ENCODE results near the gene PRKX. TPM values are rescaled to one million over a fixed set of nuclear protein-coding genes. Genes with fewer than 3 reads are reported as not detected.

Gene PRKX
- total and polyA plus RNA-seq, 2 of the 4 experiments (the other 2 are of a cell fraction) = 7.2 to 14.9 TPM

DNA sequence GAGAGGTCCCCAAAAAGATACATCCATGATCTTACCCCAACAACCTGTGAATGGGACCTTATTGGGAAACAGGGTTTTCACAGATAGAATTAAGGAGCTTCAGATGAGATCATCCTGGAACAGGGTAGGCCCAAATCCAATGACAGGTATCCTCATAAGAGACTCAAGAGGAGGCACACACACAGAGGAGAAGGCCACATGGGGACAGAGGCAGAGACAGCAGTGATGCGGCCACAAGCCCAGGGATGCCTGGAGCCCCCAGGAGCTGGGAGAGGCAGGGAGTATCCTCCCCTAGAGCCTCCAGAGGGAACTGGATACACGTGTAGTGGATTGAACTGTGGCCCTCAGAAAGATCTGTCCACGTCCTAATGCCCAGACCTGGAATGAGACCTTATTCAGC lies 82.3 kb downstream of the PRKX start:
- Histone ChIP-seq H3K14ac (replicated peaks; ENCODE audit: low read depth, low read length) (no peak overlapping the region), H3K56ac (ENCODE audit: extremely low read depth, insufficient read depth, low read length) (no peak overlapping the region), H3K4me2 (ENCODE audit: low read depth, low read length) (no peak overlapping the region), H4K91ac (ENCODE audit: insufficient read depth, low read depth, low read length) (no peak overlapping the region), H2BK5ac (ENCODE audit: low read depth, low read length, poor library complexity, severe bottlenecking) (no peak overlapping the region), H4K5ac (ENCODE audit: low read depth, low read length) (no peak overlapping the region), H3K4me3 (ENCODE audit: insufficient read depth, low read depth, low read length) (no peak overlapping the region), H4K8ac (ENCODE audit: low read depth in 2 of 2, low read length in 2 of 2) (no peak overlapping the region), H3K23ac (ENCODE audit: low read depth, low read length) (no peak overlapping the region), H2AK5ac (ENCODE audit: low read depth, low read length) (no peak overlapping the region), H2BK15ac (ENCODE audit: low read depth, low read length) (no peak overlapping the region), H3K79me1 (ENCODE audit: low read depth in 1 of 2, low read length in 2 of 2) (no peaks in the 10 kb centered on the region), H4K20me1 (ENCODE audit: insufficient read depth, low read length) (no peaks in the 10 kb centered on the region), H3K36me3 (ENCODE audit: control insufficient read depth, insufficient read depth, low read length) (peaks cover 8% of the 10 kb centered on the region; the same call in 1 of the 2 replicates), H3K9me1 (ENCODE audit: insufficient read depth, low read length) (no peaks in the 10 kb centered on the region), H3K27ac (ENCODE audit: insufficient read depth, low read length) (no peak overlapping the region), H2BK120ac (ENCODE audit: low read depth, low read length) (no peak overlapping the region), H2BK20ac (ENCODE audit: low read depth, low read length) (no peak overlapping the region), H3K4me1 (ENCODE audit: control insufficient read depth, insufficient read depth, low read length) (no peaks in the 10 kb centered on the region), H3K4ac (ENCODE audit: low read depth, low read length) (no peak overlapping the region), H3K9ac (ENCODE audit: low read depth, low read length) (no peak overlapping the region), H2AFZ (replicated peaks; ENCODE audit: low read length, poor library complexity) (no peak overlapping the region), H2AK9ac (replicated peaks; ENCODE audit: low read depth, low read length, poor library complexity) (no peak overlapping the region), H3K18ac (ENCODE audit: low read depth, low read length) (no peak overlapping the region), H3K27me3 (ENCODE audit: control insufficient read depth, insufficient read depth, low read length) (no peaks in the 10 kb centered on the region), H3K9me3 (ENCODE audit: control insufficient read depth, insufficient read depth, low read length) (no peaks in the 10 kb centered on the region)
- WGBS, 2 experiments (ENCODE audit: extremely low coverage in 2 of 2, insufficient read length in 1 of 2) = 42% methylated on average over 2 of the region's 3 CpGs; no CpG with 5 or more reads in 1 of the 2 experiments
- in situ Hi-C loops (cut with MboI; ENCODE audit: low sequenced_read_pairs) = loop anchor here (25.0 kb wide), 2 partner anchors 519 to 744 kb away; no protein-coding TSS in a partner anchor
- dilution Hi-C loops (cut with HindIII; ENCODE audit: low sequenced_read_pairs, unreplicated experiment) = no loop called here
- no TSS peak for BruUV-seq (replicated peaks)
- ATAC-seq (ENCODE audit: low read depth) (no peak), DNase-seq (no peak)
- ChIA-PET POLR2A (ENCODE audit: unreplicated experiment) (no interaction called here), CTCF (no interaction called here)
- intact Hi-C loops (cut with micrococcal nuclease) = loop anchor here (10.0 kb wide), 1 partner anchor 286 kb away; the partner anchor contains the start of gene MXRA5
- TF ChIP-seq, protein P1, sequence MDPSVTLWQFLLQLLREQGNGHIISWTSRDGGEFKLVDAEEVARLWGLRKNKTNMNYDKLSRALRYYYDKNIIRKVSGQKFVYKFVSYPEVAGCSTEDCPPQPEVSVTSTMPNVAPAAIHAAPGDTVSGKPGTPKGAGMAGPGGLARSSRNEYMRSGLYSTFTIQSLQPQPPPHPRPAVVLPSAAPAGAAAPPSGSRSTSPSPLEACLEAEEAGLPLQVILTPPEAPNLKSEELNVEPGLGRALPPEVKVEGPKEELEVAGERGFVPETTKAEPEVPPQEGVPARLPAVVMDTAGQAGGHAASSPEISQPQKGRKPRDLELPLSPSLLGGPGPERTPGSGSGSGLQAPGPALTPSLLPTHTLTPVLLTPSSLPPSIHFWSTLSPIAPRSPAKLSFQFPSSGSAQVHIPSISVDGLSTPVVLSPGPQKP (IDR thresholded peaks at IDR 0.05; ENCODE audit: borderline replicate concordance, low read depth, low read length) = no peak
- TF ChIP-seq, protein P2, sequence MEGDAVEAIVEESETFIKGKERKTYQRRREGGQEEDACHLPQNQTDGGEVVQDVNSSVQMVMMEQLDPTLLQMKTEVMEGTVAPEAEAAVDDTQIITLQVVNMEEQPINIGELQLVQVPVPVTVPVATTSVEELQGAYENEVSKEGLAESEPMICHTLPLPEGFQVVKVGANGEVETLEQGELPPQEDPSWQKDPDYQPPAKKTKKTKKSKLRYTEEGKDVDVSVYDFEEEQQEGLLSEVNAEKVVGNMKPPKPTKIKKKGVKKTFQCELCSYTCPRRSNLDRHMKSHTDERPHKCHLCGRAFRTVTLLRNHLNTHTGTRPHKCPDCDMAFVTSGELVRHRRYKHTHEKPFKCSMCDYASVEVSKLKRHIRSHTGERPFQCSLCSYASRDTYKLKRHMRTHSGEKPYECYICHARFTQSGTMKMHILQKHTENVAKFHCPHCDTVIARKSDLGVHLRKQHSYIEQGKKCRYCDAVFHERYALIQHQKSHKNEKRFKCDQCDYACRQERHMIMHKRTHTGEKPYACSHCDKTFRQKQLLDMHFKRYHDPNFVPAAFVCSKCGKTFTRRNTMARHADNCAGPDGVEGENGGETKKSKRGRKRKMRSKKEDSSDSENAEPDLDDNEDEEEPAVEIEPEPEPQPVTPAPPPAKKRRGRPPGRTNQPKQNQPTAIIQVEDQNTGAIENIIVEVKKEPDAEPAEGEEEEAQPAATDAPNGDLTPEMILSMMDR (conservative IDR thresholded peaks at IDR 0.05; ENCODE audit: low read depth, low read length) = no peak
- TF ChIP-seq CHD1 (IDR thresholded peaks at IDR 0.05; ENCODE audit: low read depth, low read length) (no peak), RFX5 (IDR thresholded peaks at IDR 0.05; ENCODE audit: low read depth, low read length) (no peak)
